Midbrain (tissue), 1 donor: ENCODE results near the gene PRF1.
"Not testable (repeated sequence)": the region's sequence is repeated elsewhere in the genome, so short reads cannot be mapped to it uniquely, and the experiment has no call there.

Source experiments
- DNase-seq: peaks from one replicate; lab custom pipeline; 2025; lab: John Stamatoyannopoulos, UW

The PRF1 gene

GRCh38 chr10:70602665-70603448 lies at the start of gene PRF1:
PRF1 (minus strand) TSS chr10:70602741; CDS start chr10:70600902, 1,839 bp downstream.
- DNase-seq = no peak

- DNase-seq = no peak
Observed at GRCh38 chr10:70651661-70652060, 49.1 kb upstream of the PRF1 start.

GRCh38 chr10:70650718-70651117 lies 48.2 kb upstream of the PRF1 start:
- DNase-seq = no peak

GRCh38 chr10:70650104-70650503 lies 47.6 kb upstream of the PRF1 start:
- DNase-seq = no peak

- no peak for DNase-seq
Observed at GRCh38 chr10:70649526-70649925, 47.0 kb upstream of the PRF1 start.

- DNase-seq = no peak
Observed at GRCh38 chr10:70648427-70648826, 45.9 kb upstream of the PRF1 start.

GRCh38 chr10:70647086-70647485 lies 44.5 kb upstream of the PRF1 start:
- DNase-seq = no peak

- DNase-seq = not testable (repeated sequence)
Observed at GRCh38 chr10:70644959-70645358, 42.4 kb upstream of the PRF1 start.

GRCh38 chr10:70643272-70643671 lies 40.7 kb upstream of the PRF1 start:
- not testable (repeated sequence) for DNase-seq

- not testable (repeated sequence) for DNase-seq
Observed at GRCh38 chr10:70639640-70640383, 37.3 kb upstream of the PRF1 start.

- not testable (repeated sequence) for DNase-seq
Observed at GRCh38 chr10:70634515-70634914, 32.0 kb upstream of the PRF1 start.

- DNase-seq = no peak
Observed at GRCh38 chr10:70634011-70634410, 31.5 kb upstream of the PRF1 start.

- not testable (repeated sequence) for DNase-seq
Observed at GRCh38 chr10:70631735-70632134, 29.2 kb upstream of the PRF1 start.

GRCh38 chr10:70629338-70629737 lies 26.8 kb upstream of the PRF1 start:
- no peak for DNase-seq

GRCh38 chr10:70626056-70626455 lies 23.5 kb upstream of the PRF1 start:
- DNase-seq = no peak

GRCh38 chr10:70622981-70623844 lies 20.7 kb upstream of the PRF1 start:
- DNase-seq = no peak

GRCh38 chr10:70622541-70622940 lies 20.0 kb upstream of the PRF1 start:
- DNase-seq = no peak

- DNase-seq = no peak
Observed at GRCh38 chr10:70621503-70622078, 19.1 kb upstream of the PRF1 start.

- no peak for DNase-seq
Observed at GRCh38 chr10:70620020-70620289, 17.4 kb upstream of the PRF1 start.

GRCh38 chr10:70619271-70620019 lies 16.9 kb upstream of the PRF1 start:
- no peak for DNase-seq

- DNase-seq = no peak
Observed at GRCh38 chr10:70618663-70619062, 16.1 kb upstream of the PRF1 start.
